T47D (cell line): ENCODE results near the gene HOXA3.

Experiments
- DNase-seq, 2 experiments: peaks; one replicate each; pipeline versions ENCODE4 v3.0.0 to v3.0.0-alpha.2; 2011 to 2012; ENCODE audit warnings: low read depth in 1 of 2, low spot score in 1 of 2
- JUND ChIP-seq: IDR thresholded peaks from 2 replicates; pipeline ENCODE4 v1.6.1; 2012; ENCODE audit warnings: low read depth
- in situ Hi-C: cut with HindIII; loops from 2 replicates; pipeline ENCODE4 v1.10.0; 2016; ENCODE audit warnings: low sequenced_read_pairs, low pct_unique_long_range_greater_than_20kb

HOXA3 gene

GRCh38 chr7:27150568-27151340, 1.6 kb downstream of the HOXA3 start:
- peak; percentile 72 to 95 for DNase-seq
- in situ Hi-C loops: no loop called here
- TF ChIP-seq JUND: no peak

GRCh38 chr7:27149842-27150567, 2.4 kb downstream of the HOXA3 start:
- in situ Hi-C loops: no loop called here
- no peak for DNase-seq
- TF ChIP-seq JUND: no peak

- DNase-seq: no peak
- in situ Hi-C loops: no loop called here
- TF ChIP-seq JUND: no peak
Measured at GRCh38 chr7:27148756-27149641, 3.4 kb downstream of the HOXA3 start.

- no peak for DNase-seq
- in situ Hi-C loops: no loop called here
- no peak for TF ChIP-seq JUND
Measured at GRCh38 chr7:27148031-27148755, 4.2 kb downstream of the HOXA3 start.

GRCh38 chr7:27147199-27148030, 5.0 kb downstream of the HOXA3 start, which contains the start of gene HOXA6:
TSS of gene HOXA6 (minus strand) at chr7:27147774. CDS start at chr7:27147749, 25 bp downstream.
- in situ Hi-C loops: no loop called here
- DNase-seq: no peak

GRCh38 chr7:27146491-27147198, 5.7 kb downstream of the HOXA3 start:
- in situ Hi-C loops: no loop called here
- no peak for TF ChIP-seq JUND
- DNase-seq: no peak

More at GRCh38 chr7:27147199-27148030, 5.0 kb downstream of the HOXA3 start, which contains the start of gene HOXA6:
- TF ChIP-seq JUND: no peak

GRCh38 chr7:27145914-27146412, 6.4 kb downstream of the HOXA3 start:
- no peak for TF ChIP-seq JUND
- no peak for DNase-seq
- in situ Hi-C loops: no loop called here

GRCh38 chr7:27145165-27145913, 7.0 kb downstream of the HOXA3 start:
- no peak for TF ChIP-seq JUND
- no peak for DNase-seq
- in situ Hi-C loops: no loop called here

GRCh38 chr7:27144781-27145164, 7.6 kb downstream of the HOXA3 start:
- no peak for DNase-seq
- TF ChIP-seq JUND: no peak
- in situ Hi-C loops: no loop called here

- DNase-seq: no peak
- no peak for TF ChIP-seq JUND
- in situ Hi-C loops: no loop called here
Measured at GRCh38 chr7:27143950-27144780, 8.2 kb downstream of the HOXA3 start.
